H1 (cell line): ENCODE data around the gene VEGFC. TPM values are rescaled to one million over a fixed set of nuclear protein-coding genes. Genes with fewer than 3 reads are reported as not detected.

Experiments
- CTCF ChIA-PET: fragments of 300-600 bp; sonication (Branson Sonifier 250); formaldehyde crosslinking; loops from one replicate; lab custom pipeline; 2021; ENCODE audit not compliant: partially characterized antibody; lab: Charles Lee
- POLR2A ChIA-PET: fragments of 300-600 bp; sonication (Branson Sonifier 250); formaldehyde crosslinking; loops from one replicate; lab custom pipeline; 2021; ENCODE audit warnings: inconsistent platforms; ENCODE audit not compliant: partially characterized antibody; lab: Charles Lee
- DNase-seq, 2 experiments: peaks; one replicate each; pipeline versions ENCODE4 v3.0.0 to v3.0.0-alpha.2; 2010 to 2022; ENCODE audit warnings: low spot score in 2 of 2, low read depth in 1 of 2, mixed read lengths in 1 of 2
- FAIRE-seq: peaks from 2 replicates; lab custom pipeline; 2011; peaks lifted over from hg19 to GRCh38; lab: Jason Lieb, UNC
- H2AFZ ChIP-seq: 2 replicates; pipeline ENCODE4 v1.8.1; 2012; ENCODE audit warnings: low read length, inconsistent platforms
- H2AK5ac ChIP-seq: 2 replicates; pipeline ENCODE4 v1.6.1; 2013; ENCODE audit warnings: low read depth, low read length
- H2BK120ac ChIP-seq: replicated peaks from 2 replicates; pipeline ENCODE3; 2013; ENCODE audit warnings: low read depth, low read length, inconsistent platforms
- H2BK12ac ChIP-seq: 2 replicates; pipeline ENCODE4 v1.6.1; 2013; ENCODE audit warnings: low read depth, low read length
- H2BK15ac ChIP-seq: 2 replicates; pipeline ENCODE4 v1.6.1; 2013; ENCODE audit warnings: low read length
- H2BK20ac ChIP-seq: 2 replicates; pipeline ENCODE4 v1.6.1; 2013; ENCODE audit warnings: low read length
- H2BK5ac ChIP-seq: 2 replicates; pipeline ENCODE4 v1.6.1; 2013; ENCODE audit warnings: low read depth, low read length
- H3K14ac ChIP-seq: 2 replicates; pipeline ENCODE4 v1.6.1; 2013; ENCODE audit warnings: inconsistent platforms; ENCODE audit not compliant: insufficient read length
- H3K18ac ChIP-seq: 2 replicates; pipeline ENCODE4 v1.6.1; 2013; ENCODE audit warnings: low read length; ENCODE audit errors: extremely low read depth
- H3K23ac ChIP-seq: 2 replicates; pipeline ENCODE4 v1.6.1; 2013; ENCODE audit warnings: inconsistent platforms; ENCODE audit not compliant: insufficient read length
- H3K23me2 ChIP-seq: 2 replicates; pipeline ENCODE4 v1.6.1; 2013; ENCODE audit warnings: low read depth, low read length
- H3K27ac ChIP-seq: 2 replicates; pipeline ENCODE4 v1.6.1; 2011; ENCODE audit warnings: low read depth, low read length, inconsistent platforms
- H3K27me3 ChIP-seq, 4 experiments: replicated peaks in 1 of 4; 1 replicate in 1 of 4; 2 replicates in 3 of 4; pipeline versions ENCODE4 v1.6.1 to v1.8.1; 2011 to 2013; ENCODE audit warnings: low read length in 3 of 4, mild to moderate bottlenecking in 3 of 4, inconsistent platforms in 2 of 4, mixed read lengths in 2 of 4, moderate library complexity in 1 of 4; ENCODE audit not compliant: control insufficient read depth in 3 of 4, insufficient read depth in 3 of 4; ENCODE audit errors: extremely low read depth in 1 of 4
- H3K36me3 ChIP-seq, 4 experiments: 2 replicates each; pipeline versions ENCODE4 v1.6.1 to v1.8.1; 2011 to 2013; ENCODE audit warnings: mild to moderate bottlenecking in 4 of 4, low read length in 3 of 4, moderate library complexity in 2 of 4, control low read depth in 1 of 4, inconsistent platforms in 1 of 4; ENCODE audit not compliant: insufficient read depth in 4 of 4, control insufficient read depth in 2 of 4
- H3K4ac ChIP-seq: replicated peaks from 2 replicates; pipeline ENCODE3; 2013; ENCODE audit warnings: low read length, low read depth, mixed read lengths, inconsistent platforms; ENCODE audit not compliant: insufficient read length
- H3K4me1 ChIP-seq, 4 experiments: replicated peaks in 1 of 4; 1 replicate in 1 of 4; 2 replicates in 3 of 4; pipeline versions ENCODE4 v1.6.1 to v1.8.1; 2011 to 2013; ENCODE audit warnings: low read length in 3 of 4, inconsistent platforms in 2 of 4, mixed read lengths in 1 of 4; ENCODE audit not compliant: insufficient read depth in 4 of 4, control insufficient read depth in 3 of 4
- H3K4me2 ChIP-seq, 2 experiments: 2 replicates each; pipeline versions ENCODE4 v1.6.1 to v1.8.1; 2011 to 2013; ENCODE audit warnings: low read depth in 2 of 2, low read length in 2 of 2, control low read depth in 1 of 2, inconsistent platforms in 1 of 2, mild to moderate bottlenecking in 1 of 2; ENCODE audit not compliant: insufficient read depth in 1 of 2
- H3K4me3 ChIP-seq, 4 experiments: fragments of 200-600, 300-600 bp in 1 of 4; sonication (generic), shearing (Covaris generic), sonication (Bioruptor Twin) in 1 of 4; 2 replicates each; pipeline versions ENCODE4 v1.5.1 to v1.8.1; 2011 to 2016; ENCODE audit warnings: low read length in 4 of 4, low read depth in 3 of 4, control low read depth in 2 of 4, inconsistent platforms in 2 of 4, mild to moderate bottlenecking in 2 of 4, mixed read lengths in 1 of 4, moderate library complexity in 1 of 4; ENCODE audit not compliant: insufficient read depth in 2 of 4; ENCODE audit errors: extremely low read depth in 1 of 4
- H3K56ac ChIP-seq: replicated peaks from 2 replicates; pipeline ENCODE3; 2013; ENCODE audit warnings: low read depth, mild to moderate bottlenecking, mixed read lengths, low read length, inconsistent platforms; ENCODE audit not compliant: insufficient read length
- H3K79me1 ChIP-seq: 2 replicates; pipeline ENCODE4 v1.6.1; 2013; ENCODE audit warnings: low read depth, low read length, control low read depth
- H3K79me2 ChIP-seq, 2 experiments: 2 replicates each; pipeline versions ENCODE4 v1.6.1 to v1.8.1; 2012 to 2013; ENCODE audit warnings: low read length in 2 of 2, mild to moderate bottlenecking in 2 of 2, inconsistent platforms in 1 of 2; ENCODE audit not compliant: insufficient read depth in 2 of 2, control insufficient read depth in 1 of 2
- H3K9ac ChIP-seq, 4 experiments: replicated peaks in 1 of 4; 1 replicate in 1 of 4; 2 replicates in 3 of 4; pipeline versions ENCODE4 v1.6.1 to v1.8.1; 2011 to 2013; ENCODE audit warnings: low read depth in 3 of 4, low read length in 3 of 4, control low read depth in 2 of 4, mild to moderate bottlenecking in 2 of 4, moderate library complexity in 2 of 4, inconsistent platforms in 1 of 4; ENCODE audit errors: extremely low read depth in 1 of 4
- H3K9me3 ChIP-seq, 2 experiments: 2 replicates each; pipeline versions ENCODE4 v1.6.1 to v1.8.1; 2012 to 2013; ENCODE audit warnings: mild to moderate bottlenecking in 2 of 2, moderate library complexity in 2 of 2, control low read depth in 1 of 2, inconsistent platforms in 1 of 2, low read depth in 1 of 2, low read length in 1 of 2, mixed read lengths in 1 of 2; ENCODE audit not compliant: insufficient read depth in 2 of 2
- H4K20me1 ChIP-seq, 2 experiments: replicated peaks in 1 of 2; 2 replicates each; pipeline versions ENCODE3 to v1.8.1; 2011 to 2013; ENCODE audit warnings: inconsistent platforms in 2 of 2, low read length in 2 of 2, mild to moderate bottlenecking in 1 of 2; ENCODE audit not compliant: insufficient read depth in 2 of 2, control insufficient read depth in 1 of 2
- H4K5ac ChIP-seq: 2 replicates; pipeline ENCODE4 v1.6.1; 2013; ENCODE audit warnings: low read length, low read depth, mixed read lengths, inconsistent platforms; ENCODE audit not compliant: insufficient read length
- H4K8ac ChIP-seq: 2 replicates; pipeline ENCODE4 v1.8.0; 2013; ENCODE audit warnings: mild to moderate bottlenecking, moderate library complexity, low read length, inconsistent platforms; ENCODE audit not compliant: insufficient read depth; ENCODE audit errors: extremely low read depth
- H4K91ac ChIP-seq: replicated peaks from 2 replicates; pipeline ENCODE3; 2013; ENCODE audit warnings: low read length, mixed read lengths, inconsistent platforms; ENCODE audit not compliant: insufficient read length
- CTCF ChIP-seq, 3 experiments: IDR thresholded peaks; 1 replicate in 2 of 3; 2 replicates in 1 of 3; pipeline versions ENCODE4 v1.5.1 to v1.6.1; 2011; ENCODE audit warnings: low read length in 3 of 3, mild to moderate bottlenecking in 3 of 3, inconsistent platforms in 2 of 3, low read depth in 1 of 3, moderate library complexity in 1 of 3; ENCODE audit not compliant: insufficient read depth in 1 of 3; ENCODE audit errors: control extremely low read depth in 1 of 3
- EZH2 ChIP-seq: fragments of 200-600 bp; sonication (generic); IDR thresholded peaks from 2 replicates; pipeline ENCODE4 v1.7.1; 2012; ENCODE audit warnings: low read depth, mild to moderate bottlenecking, moderate library complexity, low read length, inconsistent platforms; ENCODE audit not compliant: severe bottlenecking
- FOSL1 ChIP-seq: IDR thresholded peaks from 2 replicates; pipeline ENCODE4 v1.6.1; 2011; ENCODE audit warnings: mild to moderate bottlenecking, low read depth, low read length, moderate library complexity; ENCODE audit not compliant: insufficient read depth
- JUN ChIP-seq: IDR thresholded peaks from 2 replicates; pipeline ENCODE4 v1.6.1; 2011; ENCODE audit warnings: low read depth, mild to moderate bottlenecking, improper control_type of control experiment, low read length
- RFX5 ChIP-seq: IDR thresholded peaks from 2 replicates; pipeline ENCODE4 v1.6.1; 2011; ENCODE audit warnings: low read depth, low read length, improper control_type of control experiment, borderline replicate concordance
- SIN3A ChIP-seq, 2 experiments: IDR thresholded peaks in 1 of 2; conservative IDR thresholded peaks in 1 of 2; 2 replicates each; pipeline ENCODE4 v1.6.1; 2011 to 2012; ENCODE audit warnings: low read length in 2 of 2, improper control_type of control experiment in 1 of 2, low read depth in 1 of 2, mild to moderate bottlenecking in 1 of 2
- SUZ12 ChIP-seq: fragments of 200-600 bp; sonication (generic); IDR thresholded peaks from 2 replicates; pipeline ENCODE4 v1.6.1; 2012; ENCODE audit warnings: mild to moderate bottlenecking, inconsistent platforms, low read length, moderate library complexity, mixed read lengths
- WGBS, 2 experiments: shearing (Covaris generic) in 1 of 2; methylation state at CpG; one replicate each; pipeline versions ENCODE4 v1.1.6 to v1.1.7; 2013 to 2015; ENCODE audit warnings: low lambda C conversion rate in 2 of 2, mixed read lengths in 2 of 2, inconsistent platforms in 1 of 2, low coverage in 1 of 2, missing lambda C conversion rate in 1 of 2; ENCODE audit not compliant: insufficient replicate concordance in 2 of 2, insufficient coverage in 1 of 2, insufficient read length in 1 of 2; ENCODE audit errors: extremely low coverage in 1 of 2, missing lambda C conversion rate in 1 of 2; 5-methylcytosine and 5-hydroxymethylcytosine counted together
- polyA plus RNA-seq, 7 experiments: library from polyadenylated mRNA; depleted of rRNA in 3 of 7; stranded (reverse) in 5 of 7; unstranded in 2 of 7; fragments of >200 nt in 5 of 7; fragments of 200-250 nt in 2 of 7; gene quantifications; 1 replicate in 5 of 7; 2 replicates in 1 of 7; 4 replicates in 1 of 7; pipeline versions ENCODE4 v1.2.1 to v1.2.3, GENCODE V29; 2011 to 2013; ENCODE audit warnings: missing spikeins in 2 of 7, mixed read lengths in 2 of 7
- total RNA-seq: library from RNA; stranded (reverse); fragmentation: NEBNext Ultra II Directional; extraction: Animal tissue kit (Norgen Biotek cat#: 25700); gene quantifications from 2 replicates; pipeline ENCODE4 v1.2.1, GENCODE V29; 2021

The VEGFC gene
- total and polyA plus RNA-seq, 2 of the 8 experiments (the other 6 are each of a cell fraction or from before 2014, with no cell fraction given), result 0.53 to 1.4 TPM

- CTCF ChIA-PET, result interaction anchor here (2.2 kb wide), 1 partner anchor 205 kb away, joined by 10 read pairs; no protein-coding TSS in a partner anchor
- 92% methylated on average over 1 of the region's 1 CpG; no CpG with 5 or more reads in 1 of the 2 experiments for WGBS, 2 experiments
- H3K27ac ChIP-seq, result no peak overlapping the region
- DNase-seq (no peak), FAIRE-seq (no peak)
- no peak overlapping the region for H3K56ac ChIP-seq
- no peak overlapping the region for H3K23ac ChIP-seq
- H4K5ac ChIP-seq, result no peak overlapping the region
- H3K4me3 ChIP-seq, result no peak overlapping the region
- H4K8ac ChIP-seq, result no peak overlapping the region
- TF ChIP-seq FOSL1 (no peak), EZH2 (no peak), RFX5 (no peak), SUZ12 (no peak), JUN (no peak), CTCF (IDR thresholded peaks at IDR 0.05; ENCODE audit: control extremely low read depth in 1 of 3, insufficient read depth in 1 of 3, low read depth in 1 of 3, low read length in 3 of 3) (no peak), SIN3A (conservative IDR thresholded peaks at IDR 0.05 in 1 of 2, IDR thresholded peaks at IDR 0.05 in 1 of 2; ENCODE audit: low read depth in 1 of 2, low read length in 2 of 2) (no peak)
- H2BK5ac ChIP-seq, result no peak overlapping the region
- POLR2A ChIA-PET, result no interaction called here
- H3K79me2 ChIP-seq, result no peaks in the 10 kb centered on the region
- no peak overlapping the region for H2AK5ac ChIP-seq
- H2BK12ac ChIP-seq, result no peak overlapping the region
- H3K4ac ChIP-seq, result no peak overlapping the region
- no peaks in the 10 kb centered on the region for H3K79me1 ChIP-seq
- H3K18ac ChIP-seq, result no peak overlapping the region
- no peak overlapping the region for H2AFZ ChIP-seq
- no peak overlapping the region for H4K91ac ChIP-seq
- H3K4me1 ChIP-seq, result no peaks in the 10 kb centered on the region
- no peak overlapping the region for H3K9ac ChIP-seq
- H3K27me3 ChIP-seq, result no peaks in the 10 kb centered on the region
- no peak overlapping the region for H3K14ac ChIP-seq
- H3K4me2 ChIP-seq, result no peak overlapping the region
- H4K20me1 ChIP-seq, result no peaks in the 10 kb centered on the region
- H2BK20ac ChIP-seq, result no peak overlapping the region
- no peaks in the 10 kb centered on the region for H3K36me3 ChIP-seq
- no peaks in the 10 kb centered on the region for H3K23me2 ChIP-seq
- no peak overlapping the region for H2BK15ac ChIP-seq
- no peaks in the 10 kb centered on the region for H3K9me3 ChIP-seq
- no peak overlapping the region for H2BK120ac ChIP-seq
Observed at GRCh38 chr4:176841711-176842112, 49.0 kb upstream of the VEGFC start.
